PFSK-1 (cell line): ENCODE results near the gene ZCCHC3.

ENCODE experiments used
- FOXP2 ChIP-seq: optimal IDR thresholded peaks from 2 replicates; pipeline ENCODE3; 2011; ENCODE audit warnings: borderline replicate concordance, control low read depth, inconsistent platforms; ENCODE audit not compliant: insufficient read depth; ENCODE audit errors: extremely low read length, extremely low read depth
- POLR2AphosphoS5 ChIP-seq: IDR thresholded peaks from 2 replicates; pipeline ENCODE4 v1.6.1; 2012; ENCODE audit warnings: low read depth, mild to moderate bottlenecking, control low read depth, low read length, moderate library complexity
- REST ChIP-seq, 2 experiments: IDR thresholded peaks; 2 replicates each; pipeline versions ENCODE4 v1.6.1 to v1.8.0; 2011 to 2012; ENCODE audit warnings: low read depth in 2 of 2, low read length in 2 of 2, control low read depth in 1 of 2, inconsistent platforms in 1 of 2, mild to moderate bottlenecking in 1 of 2, moderate library complexity in 1 of 2; ENCODE audit not compliant: insufficient read depth in 1 of 2
- SIN3A ChIP-seq: IDR thresholded peaks from 2 replicates; pipeline ENCODE4 v1.6.1; 2012; ENCODE audit warnings: mild to moderate bottlenecking, low read length, moderate library complexity, borderline replicate concordance; ENCODE audit not compliant: insufficient read depth
- TAF1 ChIP-seq: IDR thresholded peaks from 2 replicates; pipeline ENCODE4 v1.6.1; 2012; ENCODE audit warnings: low read length, control low read depth, borderline replicate concordance; ENCODE audit not compliant: insufficient read depth

GRCh38 chr20:278607-279571 lies 18.5 kb upstream of the ZCCHC3 start:
- TF ChIP-seq SIN3A (no peak), POLR2AphosphoS5 (no peak), REST (IDR thresholded peaks at IDR 0.05; ENCODE audit: insufficient read depth in 1 of 2, low read depth in 2 of 2, low read length in 2 of 2) (no peak), TAF1 (no peak), FOXP2 (no peak)
